Measurements from ENCODE around the gene THAP12.
"Not testable (repeated sequence)": the region's sequence is repeated elsewhere in the genome, so short reads cannot be mapped to it uniquely, and the experiment has no call there.

Gene THAP12

DNA sequence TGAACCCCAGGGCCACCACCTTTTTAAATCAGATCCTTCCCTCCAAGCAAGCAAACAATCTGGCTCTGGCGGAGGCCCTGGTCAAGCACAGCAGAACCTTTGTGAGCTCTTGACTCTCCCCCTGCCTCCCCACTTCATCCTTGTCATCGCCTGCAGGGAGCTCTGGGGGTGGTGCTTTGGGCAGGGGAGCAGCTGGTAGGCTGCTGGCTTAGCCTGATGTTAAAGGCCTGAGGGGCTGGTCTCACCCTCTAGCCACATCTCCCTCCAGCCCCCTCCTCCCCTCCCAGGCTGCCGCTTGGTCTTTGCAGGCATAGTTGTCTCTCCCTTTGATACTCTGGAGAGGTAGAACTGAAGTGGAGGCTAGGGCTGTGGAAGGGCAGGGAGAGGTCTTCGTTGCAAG is 50.9 kb downstream of the THAP12 start:
- H3K4me3 ChIP-seq (ENCODE audit: control insufficient read depth, low read depth, low read length), result no peak overlapping the region
- no peak for DNase-seq (ENCODE audit: low read depth)
- TF ChIP-seq, protein P1, sequence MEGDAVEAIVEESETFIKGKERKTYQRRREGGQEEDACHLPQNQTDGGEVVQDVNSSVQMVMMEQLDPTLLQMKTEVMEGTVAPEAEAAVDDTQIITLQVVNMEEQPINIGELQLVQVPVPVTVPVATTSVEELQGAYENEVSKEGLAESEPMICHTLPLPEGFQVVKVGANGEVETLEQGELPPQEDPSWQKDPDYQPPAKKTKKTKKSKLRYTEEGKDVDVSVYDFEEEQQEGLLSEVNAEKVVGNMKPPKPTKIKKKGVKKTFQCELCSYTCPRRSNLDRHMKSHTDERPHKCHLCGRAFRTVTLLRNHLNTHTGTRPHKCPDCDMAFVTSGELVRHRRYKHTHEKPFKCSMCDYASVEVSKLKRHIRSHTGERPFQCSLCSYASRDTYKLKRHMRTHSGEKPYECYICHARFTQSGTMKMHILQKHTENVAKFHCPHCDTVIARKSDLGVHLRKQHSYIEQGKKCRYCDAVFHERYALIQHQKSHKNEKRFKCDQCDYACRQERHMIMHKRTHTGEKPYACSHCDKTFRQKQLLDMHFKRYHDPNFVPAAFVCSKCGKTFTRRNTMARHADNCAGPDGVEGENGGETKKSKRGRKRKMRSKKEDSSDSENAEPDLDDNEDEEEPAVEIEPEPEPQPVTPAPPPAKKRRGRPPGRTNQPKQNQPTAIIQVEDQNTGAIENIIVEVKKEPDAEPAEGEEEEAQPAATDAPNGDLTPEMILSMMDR (conservative IDR thresholded peaks at IDR 0.05; ENCODE audit: control insufficient read depth, insufficient read depth, low read depth, low read length), result no peak

DNA sequence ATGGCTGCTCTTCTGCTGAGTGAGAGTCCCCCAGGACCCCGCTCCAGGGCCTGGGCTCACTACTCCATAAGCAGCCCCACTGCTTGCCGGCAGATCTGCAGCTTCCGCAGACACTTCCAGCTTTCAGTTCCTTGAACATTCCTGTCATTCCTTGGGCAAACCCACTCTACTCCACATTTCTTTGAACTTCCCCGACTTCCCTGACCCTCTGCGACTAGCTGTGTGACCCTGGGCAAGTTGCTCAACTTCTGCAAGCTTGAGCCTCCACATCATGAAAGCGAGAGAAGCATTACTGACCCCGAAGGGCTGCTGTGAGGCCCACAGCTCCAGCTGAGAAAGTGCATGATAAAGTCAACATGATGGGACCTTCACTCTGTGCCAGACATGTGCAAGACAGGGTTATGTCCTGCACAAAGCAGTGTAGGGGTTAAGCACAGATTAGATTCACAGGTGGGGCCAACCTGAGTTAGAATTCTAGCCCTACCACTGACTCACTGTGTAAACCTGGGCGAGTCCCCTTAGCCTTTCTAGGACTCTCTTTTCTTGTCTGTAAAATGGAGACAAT is 51.8 kb downstream of the THAP12 start:
- no peak overlapping the region for H3K4me3 ChIP-seq (ENCODE audit: control insufficient read depth, low read depth, low read length)
- TF ChIP-seq, protein P1 (conservative IDR thresholded peaks at IDR 0.05; ENCODE audit: control insufficient read depth, insufficient read depth, low read depth, low read length), result no peak
- peak; percentile 33 for DNase-seq (ENCODE audit: low read depth)

GRCh38 chr11:76327756-76328388 is 53.1 kb downstream of the THAP12 start:
- TF ChIP-seq, protein P1 (conservative IDR thresholded peaks at IDR 0.05; ENCODE audit: control insufficient read depth, insufficient read depth, low read depth, low read length), result no peak
- no peak for DNase-seq (ENCODE audit: low read depth)
- H3K4me3 ChIP-seq (ENCODE audit: control insufficient read depth, low read depth, low read length), result no peak overlapping the region

DNA sequence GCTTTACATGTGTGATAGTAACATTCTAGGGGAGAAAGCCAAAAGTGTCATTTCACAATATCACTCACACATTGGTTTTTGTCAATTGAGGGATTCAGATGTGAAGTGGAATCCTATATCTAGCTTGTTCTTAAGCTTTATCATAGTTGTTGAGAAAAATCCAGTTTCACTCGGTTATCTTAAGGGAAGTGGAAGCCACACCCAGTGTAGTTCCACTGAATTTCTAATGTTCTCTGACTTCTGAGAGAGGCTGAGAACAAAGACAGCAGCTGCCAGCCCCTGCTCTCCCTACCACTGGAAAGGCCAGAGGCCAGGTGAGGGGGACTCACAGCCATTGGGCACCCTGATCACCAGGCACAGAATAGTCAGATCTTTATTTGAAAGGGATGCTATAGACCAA is 53.7 kb downstream of the THAP12 start:
- TF ChIP-seq, protein P1 (conservative IDR thresholded peaks at IDR 0.05; ENCODE audit: control insufficient read depth, insufficient read depth, low read depth, low read length), result no peak
- no peak overlapping the region for H3K4me3 ChIP-seq (ENCODE audit: control insufficient read depth, low read depth, low read length)

GRCh38 chr11:76325185-76325584 is 55.7 kb downstream of the THAP12 start:
- TF ChIP-seq, protein P1 (conservative IDR thresholded peaks at IDR 0.05; ENCODE audit: control insufficient read depth, insufficient read depth, low read depth, low read length), result no peak
- H3K4me3 ChIP-seq (ENCODE audit: control insufficient read depth, low read depth, low read length), result no peak overlapping the region
- no peak for DNase-seq (ENCODE audit: low read depth)

More for the DNA sequence above, 53.7 kb downstream of the THAP12 start:
- DNase-seq (ENCODE audit: low read depth), result no peak

DNA sequence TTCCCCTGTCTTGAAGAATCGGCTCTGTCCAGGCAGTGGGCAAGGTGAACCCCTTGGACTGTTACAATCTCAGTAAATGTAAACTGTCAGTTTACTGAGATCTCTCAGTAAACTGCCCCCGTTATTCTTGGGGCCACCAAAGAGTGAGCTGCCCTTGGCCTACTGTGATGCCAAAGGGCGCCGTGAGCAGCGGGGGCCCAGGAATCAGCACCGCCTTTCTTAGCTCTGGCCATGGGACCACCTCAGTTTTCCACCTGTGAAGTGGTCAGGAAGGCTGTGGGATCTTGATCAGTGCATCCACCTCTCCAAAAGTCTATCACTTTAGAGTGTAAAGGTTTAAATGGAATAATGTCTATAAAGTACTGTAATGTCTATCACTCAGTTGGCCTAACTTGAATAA is 57.1 kb downstream of the THAP12 start:
- H3K4me3 ChIP-seq (ENCODE audit: control insufficient read depth, low read depth, low read length), result no peak overlapping the region
- TF ChIP-seq, protein P1 (conservative IDR thresholded peaks at IDR 0.05; ENCODE audit: control insufficient read depth, insufficient read depth, low read depth, low read length), result no peak
- no peak for DNase-seq (ENCODE audit: low read depth)

DNA sequence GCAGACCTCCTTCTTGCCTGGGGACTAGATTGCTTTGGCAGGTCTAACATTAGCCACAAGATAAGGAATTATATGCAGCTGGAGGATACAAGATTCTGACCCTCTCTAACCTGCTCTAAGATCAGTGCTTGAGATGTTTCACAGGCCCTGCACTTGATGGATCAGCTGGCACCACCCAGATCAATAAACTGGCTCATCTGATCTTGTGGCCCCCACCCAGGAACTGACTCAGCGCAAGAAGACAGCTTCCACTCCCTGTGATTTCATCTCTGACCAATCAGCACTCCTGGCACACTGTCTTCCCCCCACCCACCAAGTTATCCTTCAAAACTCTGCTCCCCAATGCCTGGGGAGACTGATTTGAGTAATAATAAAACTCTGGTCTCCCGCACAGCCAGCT is 57.6 kb downstream of the THAP12 start:
- not testable (repeated sequence) for DNase-seq (ENCODE audit: low read depth); H3K4me3 ChIP-seq (ENCODE audit: control insufficient read depth, low read depth, low read length)

Measured in fibroblast of mammary gland (primary cell).